H54 (cell line): ENCODE data around the gene ACADSB.
A peak's percentile ranks its signal among the peaks of the same experiment; 100 is the strongest.

Source experiments
- DNase-seq: peaks from one replicate; pipeline ENCODE4 v3.0.0; 2011; ENCODE audit warnings: low spot score, mixed read lengths; ENCODE audit not compliant: insufficient read length
- FAIRE-seq: peaks from 3 replicates; lab custom pipeline; 2011; peaks lifted over from hg19 to GRCh38; lab: Jason Lieb, UNC
- POLR2A ChIP-seq: IDR thresholded peaks from 2 replicates; pipeline ENCODE4 v1.6.1; 2011; ENCODE audit warnings: low read depth, mild to moderate bottlenecking, low read length

ACADSB gene

GRCh38 chr10:123014772-123015171, 6.0 kb downstream of the ACADSB start:
- TF ChIP-seq POLR2A, result no peak
- DNase-seq (no peak), FAIRE-seq (no peak)

DNA sequence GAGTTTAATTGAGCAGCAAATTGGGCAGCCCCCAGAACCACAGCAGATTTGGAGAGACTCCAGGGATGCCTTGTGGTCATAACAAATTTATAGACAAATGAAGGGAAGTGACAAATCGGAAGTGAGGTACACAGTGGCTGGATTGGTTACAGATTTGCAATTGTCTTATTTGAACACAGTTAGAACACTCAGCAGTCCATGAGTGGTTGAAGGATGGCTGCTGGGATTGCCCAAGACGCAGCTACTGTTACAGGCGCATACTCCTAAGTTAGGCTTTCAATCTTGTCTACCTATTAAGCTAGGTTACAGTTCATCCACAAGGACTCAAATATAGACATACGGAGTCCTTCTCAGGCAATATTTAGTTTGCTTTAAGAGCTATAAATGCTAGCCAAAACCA, 7.4 kb downstream of the ACADSB start:
- no peak for TF ChIP-seq POLR2A
- FAIRE-seq (no peak), DNase-seq (no peak)

DNA sequence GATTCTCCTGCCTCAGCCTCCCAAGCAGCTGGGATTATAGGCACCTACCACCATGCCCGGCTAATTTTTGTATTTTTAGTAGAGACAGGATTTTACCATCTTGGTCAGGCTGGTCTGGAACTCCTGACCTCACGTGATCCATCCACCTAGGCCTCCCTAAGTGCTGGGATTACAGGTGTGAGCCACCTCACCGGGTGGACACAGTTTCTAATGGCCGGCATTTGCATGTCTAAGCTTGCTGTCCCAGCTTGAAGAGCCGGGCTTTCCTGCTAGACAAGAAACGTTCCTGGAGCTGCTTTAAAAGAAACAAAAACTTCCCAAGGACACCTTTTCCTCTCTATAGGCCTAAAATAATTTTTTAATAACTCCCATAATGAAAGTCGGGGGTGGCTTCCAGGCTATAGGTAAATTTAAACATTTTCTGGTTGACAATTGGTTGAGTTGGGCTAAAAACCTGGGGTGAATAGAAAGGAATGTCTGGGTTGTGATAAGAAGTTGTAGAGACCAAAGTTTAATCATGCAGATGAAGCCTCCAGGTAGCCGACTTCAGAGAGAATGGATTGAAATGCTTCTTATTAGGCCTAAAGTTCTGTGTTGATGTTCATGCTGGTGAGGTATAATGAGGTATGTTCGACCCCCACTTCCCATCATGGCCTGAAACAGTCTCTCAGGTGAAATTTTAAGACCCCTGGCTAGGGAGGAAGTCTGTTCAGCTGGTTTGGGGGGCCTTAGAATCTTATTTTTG, 8.8 kb downstream of the ACADSB start:
- TF ChIP-seq POLR2A, result no peak
- no peak for DNase-seq
- FAIRE-seq, result no peak

DNA sequence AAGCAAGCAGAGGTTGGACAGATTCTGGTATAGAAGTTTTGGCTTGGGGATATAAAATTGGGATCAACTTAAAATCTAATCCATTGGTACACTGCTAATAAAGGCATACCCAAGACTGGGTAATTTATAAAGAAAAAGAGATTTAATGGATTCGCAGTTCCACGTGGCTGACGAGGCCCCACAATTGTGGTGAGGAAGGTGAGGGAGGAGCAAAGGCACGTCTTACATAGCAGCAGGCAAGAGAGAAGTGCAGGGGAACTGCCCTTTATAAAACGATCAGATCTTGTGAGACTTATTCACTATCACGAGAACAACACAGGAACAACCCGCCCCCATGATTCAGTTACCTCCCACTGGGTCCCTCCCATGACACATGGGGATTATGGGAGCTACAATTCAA, 9.7 kb downstream of the ACADSB start:
- FAIRE-seq (no peak), DNase-seq (no peak)

DNA sequence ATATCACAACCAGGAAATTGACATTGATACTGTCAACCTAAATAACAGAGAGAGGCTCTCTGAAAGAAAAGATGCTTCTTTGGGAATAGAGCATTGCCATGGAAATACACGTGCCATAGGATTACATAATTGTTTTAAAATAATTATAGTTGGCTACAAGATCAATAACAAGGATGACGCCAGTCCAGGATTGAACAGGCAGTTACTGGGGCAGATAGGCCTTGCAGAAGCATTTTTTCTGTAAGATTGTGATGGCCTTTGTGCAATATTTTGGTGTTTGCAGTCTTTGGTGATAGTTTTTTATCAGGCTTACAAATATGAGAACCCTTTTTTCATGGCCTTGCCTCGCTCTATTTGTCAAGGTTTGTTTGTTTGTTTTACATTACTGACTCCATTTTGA, 10.5 kb downstream of the ACADSB start:
- FAIRE-seq (no peak), DNase-seq (no peak)
- TF ChIP-seq POLR2A, result no peak

More for the DNA sequence above, 9.7 kb downstream of the ACADSB start:
- TF ChIP-seq POLR2A, result no peak

DNA sequence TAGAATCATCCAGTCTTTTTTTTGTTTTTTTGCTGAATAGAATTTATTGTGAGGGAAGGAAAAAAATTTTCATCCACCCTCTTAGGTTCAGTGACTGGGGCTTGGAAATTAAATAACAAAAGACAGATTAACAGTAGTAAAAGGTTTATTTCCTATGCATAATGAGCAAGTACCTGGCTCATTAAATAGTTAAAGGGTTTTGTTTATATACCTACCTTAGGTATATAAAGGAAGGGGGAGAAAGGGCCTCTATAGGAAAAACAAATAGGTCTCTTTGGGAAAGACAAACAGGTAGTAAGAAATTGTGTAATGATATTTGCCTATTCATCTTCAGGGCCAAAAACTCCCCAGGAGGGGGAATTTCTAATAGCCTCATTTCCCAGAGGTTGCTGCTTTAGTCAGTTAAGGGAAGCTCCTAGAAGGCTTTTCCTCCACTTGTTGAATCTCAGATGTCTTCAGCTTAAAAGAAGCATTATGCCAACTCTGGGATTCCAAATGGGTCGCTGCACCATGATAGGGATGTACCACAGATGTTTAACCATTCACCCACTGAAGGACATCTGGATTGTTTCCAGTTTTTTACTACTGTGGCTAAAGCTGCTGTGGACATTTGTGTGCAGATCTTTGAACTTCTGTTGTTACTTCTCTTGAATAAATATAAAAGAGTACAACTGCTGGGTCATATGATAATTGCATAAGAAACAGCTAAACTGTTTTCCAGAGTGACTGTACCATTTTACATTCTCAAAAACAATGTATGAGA, 11.3 kb downstream of the ACADSB start:
- FAIRE-seq (no peak), DNase-seq (no peak)
- no peak for TF ChIP-seq POLR2A

DNA sequence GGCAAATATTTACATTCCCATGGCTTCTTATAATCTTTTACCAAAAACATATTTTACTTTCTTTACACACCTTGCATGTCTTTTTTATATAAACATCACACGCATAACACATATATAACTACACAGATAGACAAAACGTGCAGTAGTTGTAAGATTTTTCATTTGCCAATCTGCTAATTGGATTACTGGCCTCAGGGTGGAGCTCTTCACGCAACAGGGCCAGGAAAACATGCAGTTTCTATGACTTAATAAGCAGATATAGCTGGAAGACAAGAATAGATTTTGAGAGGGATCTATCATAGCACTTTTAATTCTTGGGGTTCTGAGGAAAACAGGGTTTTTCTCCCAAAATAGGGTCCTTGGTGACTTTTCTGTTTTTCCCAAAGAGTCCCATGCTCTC, 12.7 kb downstream of the ACADSB start:
- DNase-seq, result no peak
- peak; percentile 15 for FAIRE-seq
- no peak for TF ChIP-seq POLR2A

DNA sequence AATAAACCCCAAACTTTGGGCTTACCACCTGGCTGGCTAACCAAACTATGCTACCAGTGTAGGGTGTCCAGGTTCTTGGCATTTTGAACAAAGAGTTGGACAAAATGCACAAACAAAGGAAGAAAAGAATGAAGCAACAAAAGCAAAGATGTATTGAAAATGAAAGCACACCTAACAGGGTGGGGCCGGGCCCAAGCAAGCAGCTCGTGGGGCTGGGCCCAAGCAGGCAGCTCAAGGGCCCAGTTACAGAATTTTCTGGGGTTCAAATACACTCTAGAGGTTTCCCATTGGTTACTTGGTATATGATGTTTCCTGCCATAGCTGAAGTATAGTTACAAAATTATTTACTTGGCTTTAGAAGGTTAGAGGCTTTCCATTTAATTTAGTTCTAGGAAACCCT, 15.7 kb downstream of the ACADSB start:
- no peak for TF ChIP-seq POLR2A
- FAIRE-seq (no peak), DNase-seq (no peak)

GRCh38 chr10:123026302-123026701, 17.5 kb downstream of the ACADSB start:
- no peak for DNase-seq
- no peak for FAIRE-seq
- no peak for TF ChIP-seq POLR2A

GRCh38 chr10:123027861-123028260, 19.1 kb downstream of the ACADSB start:
- TF ChIP-seq POLR2A, result no peak
- DNase-seq, result no peak
- no peak for FAIRE-seq

GRCh38 chr10:123031124-123031523, 22.3 kb downstream of the ACADSB start:
- no peak for FAIRE-seq
- DNase-seq, result no peak
- no peak for TF ChIP-seq POLR2A

- TF ChIP-seq POLR2A, result no peak
- DNase-seq, result no peak
- FAIRE-seq, result no peak
Measured at GRCh38 chr10:123034332-123034731, 25.5 kb downstream of the ACADSB start.

- TF ChIP-seq POLR2A, result no peak
- FAIRE-seq, result no peak
- DNase-seq, result no peak
Measured at GRCh38 chr10:123035467-123036086, 26.8 kb downstream of the ACADSB start.

DNA sequence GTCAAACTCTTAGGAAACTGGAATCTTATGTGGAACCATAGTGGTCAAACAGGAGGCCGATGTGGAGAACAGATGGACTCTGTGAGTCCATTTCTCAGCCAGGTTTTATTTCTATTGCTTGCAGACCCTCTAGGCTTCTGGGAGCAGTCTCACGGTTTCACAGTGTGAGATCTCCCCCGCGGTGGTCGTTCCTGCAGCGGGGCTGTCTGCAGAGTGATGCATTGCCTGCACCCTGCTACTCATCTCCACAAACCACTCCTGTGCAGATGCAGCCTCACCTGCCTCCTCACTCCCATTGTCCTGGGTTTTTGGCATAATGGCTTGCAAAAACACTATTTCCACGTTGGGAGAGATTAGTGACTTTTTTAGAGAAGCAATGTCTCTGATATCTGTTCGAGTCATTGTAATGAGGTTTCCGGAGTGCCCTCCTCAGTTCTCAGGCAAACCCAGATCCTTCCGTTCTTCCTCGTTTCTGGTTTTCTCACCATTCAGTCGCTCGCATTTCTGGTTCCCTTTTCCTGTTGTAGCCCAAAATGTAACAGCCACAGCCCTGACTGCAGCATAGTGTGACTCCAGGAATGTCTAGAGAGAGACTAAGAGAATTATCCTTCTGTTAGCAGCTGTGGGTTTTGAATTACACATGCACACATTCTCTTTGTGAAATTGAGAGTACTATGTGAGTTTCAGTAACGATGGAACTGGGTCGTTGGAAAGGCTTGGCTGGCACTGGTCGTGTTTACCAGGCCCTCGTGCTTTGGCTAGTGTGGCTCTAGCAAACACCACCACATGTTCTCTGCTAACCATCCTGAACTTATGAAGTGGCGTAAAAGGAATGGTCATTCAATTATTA, 30.2 kb downstream of the ACADSB start:
- no peak for TF ChIP-seq POLR2A
- DNase-seq (no peak), FAIRE-seq (no peak)

DNA sequence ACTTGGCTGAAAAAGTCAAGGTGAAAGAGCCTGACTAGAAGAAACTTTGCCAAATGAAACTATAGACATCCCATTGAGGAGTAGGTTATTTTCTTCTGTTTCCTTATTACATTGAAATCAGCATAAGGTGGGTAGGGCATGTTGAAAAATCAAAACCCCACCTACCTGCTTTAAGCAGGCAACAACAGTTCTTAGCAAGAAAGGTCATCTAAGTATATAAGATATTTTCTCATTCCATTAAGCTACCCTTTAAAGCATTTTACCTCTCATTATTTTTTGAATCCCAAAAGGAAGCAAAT, 30.8 kb downstream of the ACADSB start:
- DNase-seq, result no peak
- TF ChIP-seq POLR2A, result no peak
- FAIRE-seq, result no peak
